Measurements from ENCODE around the gene IGF2BP3.

IGF2BP3 gene

GRCh38 chr7:23474829-23475575, 4.7 kb upstream of the IGF2BP3 start:
- no peak for TF ChIP-seq CTCF (conservative IDR thresholded peaks at IDR 0.05; ENCODE audit: low read depth, low read length)
- DNase-seq (ENCODE audit: low read depth) = peak; percentile 29
- peak overlapping the region; percentile 84 for H3K4me3 ChIP-seq (ENCODE audit: low read depth, low read length)

- TF ChIP-seq CTCF (conservative IDR thresholded peaks at IDR 0.05; ENCODE audit: low read depth, low read length) = no peak
- peak overlapping the region; percentile 84 for H3K4me3 ChIP-seq (ENCODE audit: low read depth, low read length)
- peak; percentile 98 for DNase-seq (ENCODE audit: low read depth)
Observed at GRCh38 chr7:23474094-23474828, 4.0 kb upstream of the IGF2BP3 start.

- no peak for TF ChIP-seq CTCF (conservative IDR thresholded peaks at IDR 0.05; ENCODE audit: low read depth, low read length)
- peak overlapping the region; percentile 84 for H3K4me3 ChIP-seq (ENCODE audit: low read depth, low read length)
- no peak for DNase-seq (ENCODE audit: low read depth)
Observed at GRCh38 chr7:23473844-23474093, 3.5 kb upstream of the IGF2BP3 start.

- peak overlapping the region; percentile 84 for H3K4me3 ChIP-seq (ENCODE audit: low read depth, low read length)
- DNase-seq (ENCODE audit: low read depth) = peak; percentile 31
- no peak for TF ChIP-seq CTCF (conservative IDR thresholded peaks at IDR 0.05; ENCODE audit: low read depth, low read length)
Observed at GRCh38 chr7:23472956-23473843, 2.9 kb upstream of the IGF2BP3 start.

GRCh38 chr7:23472556-23472955, 2.3 kb upstream of the IGF2BP3 start:
- TF ChIP-seq CTCF (conservative IDR thresholded peaks at IDR 0.05; ENCODE audit: low read depth, low read length) = no peak
- no peak for DNase-seq (ENCODE audit: low read depth)
- no peak overlapping the region for H3K4me3 ChIP-seq (ENCODE audit: low read depth, low read length)

- DNase-seq (ENCODE audit: low read depth) = no peak
- no peak for TF ChIP-seq CTCF (conservative IDR thresholded peaks at IDR 0.05; ENCODE audit: low read depth, low read length)
- peak overlapping the region; percentile 14 for H3K4me3 ChIP-seq (ENCODE audit: low read depth, low read length)
Observed at GRCh38 chr7:23472046-23472445, 1.8 kb upstream of the IGF2BP3 start.
